UCSD-AML1 (cell line): ENCODE measurements around the gene CELSR1.

ENCODE experiments used
- DNase-seq: peaks from one replicate; lab custom pipeline; 2025; ENCODE audit not compliant: unreplicated experiment; lab: John Stamatoyannopoulos, UW

CELSR1 gene

DNA sequence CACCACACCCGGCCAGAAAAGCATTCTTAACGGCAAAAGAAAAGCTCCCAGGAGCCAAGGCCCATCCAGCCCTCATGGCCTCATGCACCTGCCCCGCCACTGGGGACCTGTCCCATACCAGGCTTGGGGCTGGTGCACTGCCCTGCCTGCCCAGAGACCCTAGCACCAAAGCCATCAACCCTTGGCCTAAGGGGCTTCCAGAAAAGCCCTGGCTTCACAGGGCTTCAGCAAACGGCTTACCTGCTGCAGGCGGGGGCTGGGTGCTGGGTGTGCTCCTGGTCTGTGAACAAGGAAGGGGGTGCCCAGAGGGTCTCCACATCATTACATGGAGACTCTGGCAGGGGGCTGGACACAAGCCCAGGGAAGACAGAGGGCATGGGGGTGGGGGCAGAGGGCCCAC, 89.5 kb downstream of the CELSR1 start:
- no peak for DNase-seq

DNA sequence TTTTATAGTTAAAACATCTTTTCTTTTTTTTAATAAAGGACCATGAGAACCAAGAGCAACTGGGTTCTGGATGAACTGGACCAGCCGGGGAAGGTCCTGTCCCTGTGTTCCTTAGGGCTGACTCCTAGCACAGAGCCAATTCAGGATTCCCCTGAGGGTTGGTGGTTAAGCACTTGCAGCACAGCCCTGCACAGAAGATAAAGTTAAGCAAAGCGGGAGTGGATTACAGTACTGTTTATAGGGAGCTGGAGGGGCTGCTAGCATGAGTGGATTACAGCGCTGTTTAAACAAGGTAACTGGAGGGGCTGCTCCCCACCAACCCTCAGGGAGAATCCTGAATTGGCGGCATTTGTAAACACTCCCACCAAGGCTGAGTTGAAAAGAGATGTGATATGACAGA, 90.6 kb downstream of the CELSR1 start:
- no peak for DNase-seq

DNA sequence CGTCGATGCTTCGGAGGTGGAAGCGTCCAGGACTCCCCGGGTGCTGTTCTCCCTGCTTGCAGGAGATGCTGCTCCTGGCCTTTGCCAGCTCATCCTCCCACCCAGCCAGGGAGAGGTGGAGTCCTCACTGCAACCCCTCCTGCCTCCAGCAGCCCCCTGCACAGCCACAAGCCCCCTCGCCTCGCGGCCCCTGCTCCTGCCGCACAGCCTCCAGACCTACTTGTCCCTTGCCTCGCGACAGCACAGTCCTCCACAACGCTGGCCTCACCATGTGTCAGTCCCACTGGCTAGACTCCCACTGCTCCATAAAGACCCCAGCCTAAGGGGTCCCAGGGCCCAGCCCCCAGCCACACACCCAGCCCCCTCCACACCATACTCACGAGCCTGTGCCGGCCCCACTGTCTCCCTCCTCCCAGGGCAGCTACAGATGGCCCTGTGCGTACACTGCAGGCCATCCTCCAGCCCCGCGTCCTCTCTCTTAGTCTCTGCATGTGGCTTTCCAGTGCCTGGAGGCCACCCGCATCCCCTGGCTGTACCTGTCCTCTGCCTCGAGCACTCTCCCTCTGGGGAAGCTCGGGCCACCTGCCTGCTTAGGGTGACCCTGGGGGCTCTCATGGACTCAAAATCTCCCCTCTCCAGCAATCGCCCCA, 91.5 kb downstream of the CELSR1 start:
- no peak for DNase-seq

DNA sequence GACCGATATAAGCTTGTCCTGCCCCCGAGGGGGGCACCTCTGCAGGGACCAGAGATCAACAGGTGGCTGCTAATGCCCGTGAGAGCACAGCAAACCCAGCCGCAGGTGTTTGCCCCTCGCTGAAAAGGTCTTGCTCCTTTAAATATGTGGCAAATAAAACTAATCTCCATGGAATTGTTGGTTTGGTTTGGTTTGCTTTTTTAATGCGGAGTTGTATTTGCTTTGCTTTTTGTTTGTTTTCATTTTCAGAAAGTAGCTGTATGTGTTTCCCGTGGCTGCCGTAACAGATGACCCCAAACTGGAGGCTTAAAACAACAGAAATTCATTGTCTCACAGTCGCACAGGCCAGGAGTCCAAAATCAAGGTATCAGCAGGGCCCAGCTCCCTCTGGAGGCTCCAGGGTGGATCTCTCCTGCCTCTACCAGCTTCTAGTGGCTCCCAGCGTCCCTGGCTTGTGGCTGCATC, 93.0 kb downstream of the CELSR1 start:
- no peak for DNase-seq

GRCh38 chr22:46443850-46444389, 93.5 kb downstream of the CELSR1 start:
- no peak for DNase-seq

- DNase-seq, result no peak
Observed at GRCh38 chr22:46442217-46442853, 95.1 kb downstream of the CELSR1 start.

DNA sequence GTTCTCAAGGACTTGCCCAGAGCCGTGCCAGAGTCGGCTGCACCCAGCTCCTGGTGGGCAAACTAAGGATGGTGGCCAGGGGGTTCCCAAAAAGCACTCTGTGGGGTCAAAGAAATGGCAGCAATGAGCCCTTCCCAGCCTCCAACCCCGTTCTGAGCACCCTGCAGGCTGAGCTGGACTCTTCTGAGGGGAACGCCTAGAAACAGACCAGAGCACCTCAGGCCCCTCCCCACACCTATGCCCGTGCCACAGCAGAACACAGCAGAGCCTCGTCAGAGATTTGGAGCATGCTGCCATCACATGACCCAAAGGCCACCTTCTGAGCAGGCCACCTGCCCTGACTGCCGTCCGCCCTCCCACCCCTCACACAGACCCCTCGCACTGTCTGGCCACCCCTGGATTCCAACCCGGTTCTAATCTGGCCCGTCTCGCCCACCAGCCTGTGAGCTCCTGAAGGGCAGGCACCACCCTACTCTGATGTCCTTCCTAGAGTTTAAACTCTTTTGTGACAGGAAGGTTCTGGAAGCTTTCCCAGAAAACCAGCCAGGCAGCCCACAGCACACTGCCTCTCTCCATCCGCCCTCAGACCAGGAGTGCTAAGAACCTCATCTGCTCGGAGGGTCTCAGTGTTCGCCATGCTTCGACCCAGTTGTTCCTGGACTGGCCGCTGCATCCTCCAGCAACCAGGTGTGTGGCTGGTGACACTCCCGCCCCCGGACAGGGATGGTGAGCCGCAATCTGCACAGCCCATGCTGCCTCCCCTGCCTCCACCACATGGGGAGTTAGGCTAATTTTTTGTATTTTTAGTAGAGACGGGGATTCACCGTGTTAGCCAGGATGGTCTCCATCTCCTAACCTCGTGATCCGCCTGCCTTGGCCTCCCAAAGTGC, 97.6 kb downstream of the CELSR1 start:
- DNase-seq, result no peak

GRCh38 chr22:46439111-46439510, 98.3 kb downstream of the CELSR1 start:
- no peak for DNase-seq

GRCh38 chr22:46437671-46438440, 99.6 kb downstream of the CELSR1 start:
- DNase-seq, result no peak

DNA sequence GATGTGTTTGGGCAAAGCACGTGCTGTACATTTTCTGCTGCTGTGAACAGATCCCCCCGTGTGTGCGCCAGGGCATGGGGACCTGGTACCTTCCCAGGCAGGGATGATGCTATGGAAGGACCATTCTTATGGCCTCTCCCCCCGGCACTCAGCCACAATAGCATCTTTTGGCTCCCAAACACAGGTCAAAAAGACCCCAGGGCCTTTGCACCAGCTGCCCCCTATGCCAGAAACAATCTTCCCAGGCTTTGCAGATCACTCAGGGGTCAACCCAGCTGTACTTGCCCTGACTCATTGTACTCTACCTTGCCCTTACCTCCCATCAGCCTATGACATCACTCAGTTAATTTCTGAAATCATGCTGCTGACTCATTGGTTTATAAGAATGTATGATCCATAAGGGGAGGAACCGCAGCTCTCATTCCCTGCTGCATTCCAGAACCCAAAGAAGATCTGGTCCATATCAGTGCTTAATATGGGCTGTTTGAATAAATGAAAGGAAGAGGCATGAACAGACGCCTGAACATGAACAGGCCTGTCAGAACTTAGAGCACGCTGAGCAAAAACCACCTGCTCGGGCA, 100.7 kb downstream of the CELSR1 start:
- DNase-seq, result no peak

- DNase-seq, result no peak
Observed at GRCh38 chr22:46433318-46433717, 104.1 kb downstream of the CELSR1 start.

GRCh38 chr22:46432164-46433068, 105.0 kb downstream of the CELSR1 start:
- no peak for DNase-seq

DNA sequence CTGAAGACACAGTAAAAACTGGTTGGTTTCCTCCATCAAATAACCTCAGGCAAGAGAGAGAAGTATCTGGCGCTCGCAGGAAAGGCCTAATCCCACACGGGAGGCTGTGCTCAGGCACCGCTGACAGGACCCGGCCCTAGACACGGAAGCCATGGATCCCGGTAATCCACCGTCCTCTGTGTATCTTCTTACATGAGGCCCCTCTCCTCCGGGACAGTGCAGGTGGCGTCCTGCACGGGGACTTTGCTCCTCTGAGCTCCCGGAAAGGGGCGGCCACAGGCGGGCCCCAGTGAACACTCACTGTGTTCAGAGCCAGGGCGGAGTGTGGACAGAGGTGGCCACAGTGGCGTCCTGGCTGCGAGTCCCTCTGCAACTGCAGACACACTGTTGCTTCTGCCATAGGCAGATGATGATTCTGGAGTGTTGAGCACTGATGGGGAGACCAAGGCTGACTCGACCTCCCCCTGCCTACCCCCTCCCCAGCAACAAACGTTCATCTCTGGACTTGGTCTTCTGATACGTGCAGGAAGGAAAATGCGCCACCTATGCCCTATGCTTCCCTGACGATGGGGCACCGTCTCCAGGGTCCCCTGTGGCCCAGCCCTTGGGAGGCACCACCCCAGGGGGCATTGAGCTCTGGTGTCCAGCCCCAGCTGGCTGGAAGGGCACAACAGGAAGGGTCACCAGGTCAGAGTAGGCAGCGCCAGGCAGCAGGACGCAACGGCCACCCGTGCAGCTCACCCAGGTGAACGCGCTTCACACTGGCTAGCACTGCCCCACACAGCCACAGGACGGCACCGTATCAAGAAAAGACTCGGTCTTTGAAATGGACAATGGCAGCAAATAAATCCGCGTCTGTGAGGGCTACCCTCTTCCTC, 106.2 kb downstream of the CELSR1 start:
- DNase-seq, result no peak

- no peak for DNase-seq
Observed at GRCh38 chr22:46429325-46429853, 108.0 kb downstream of the CELSR1 start.

GRCh38 chr22:46428602-46429324, 108.7 kb downstream of the CELSR1 start:
- DNase-seq, result no peak

GRCh38 chr22:46428171-46428570, 109.2 kb downstream of the CELSR1 start:
- no peak for DNase-seq

GRCh38 chr22:46425016-46425415, 112.4 kb downstream of the CELSR1 start:
- DNase-seq, result no peak

GRCh38 chr22:46424496-46424895, 112.9 kb downstream of the CELSR1 start:
- DNase-seq, result no peak
